Medulla oblongata (tissue), 1 donor: ENCODE results near the gene CP.
"Not testable (repeated sequence)": the region's sequence is repeated elsewhere in the genome, so short reads cannot be mapped to it uniquely, and the experiment has no call there.

Experiments used
- DNase-seq: peaks from one replicate; pipeline ENCODE4 v3.0.0-alpha.2; 2015; ENCODE audit errors: extremely low spot score

Gene CP

DNA sequence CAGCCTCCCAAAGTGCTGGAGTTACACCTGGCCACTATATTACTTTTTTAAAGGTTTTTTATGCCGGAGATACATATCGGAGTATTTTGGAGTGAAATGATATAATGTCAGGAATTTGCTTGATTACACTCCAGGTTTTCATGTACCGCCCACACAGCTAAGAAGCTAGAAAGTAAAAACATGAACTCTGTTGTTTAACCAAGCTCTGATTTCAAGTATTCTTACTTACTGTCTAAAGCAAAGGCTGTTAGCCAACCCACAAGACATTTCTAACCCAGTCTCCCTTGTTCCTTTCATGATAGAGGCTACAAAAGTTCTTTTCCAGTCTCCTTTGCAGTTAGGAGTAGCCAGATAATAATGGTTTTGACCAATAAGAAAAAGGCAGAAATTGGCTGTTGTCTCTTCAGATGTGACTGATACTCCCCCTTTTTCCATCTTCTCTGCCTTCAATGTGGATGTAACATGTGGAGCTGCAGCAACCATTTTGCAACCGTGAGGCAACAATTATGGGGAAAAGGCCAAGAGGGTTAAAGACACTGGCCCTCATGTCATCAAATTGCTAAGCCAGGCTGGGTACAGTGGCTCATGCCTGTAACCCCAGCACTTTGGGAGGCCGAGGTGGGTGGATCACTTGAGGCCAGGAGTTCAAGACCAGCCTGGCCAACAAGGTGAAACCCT lies 6.1 kb upstream of the CP start:
- no peak for DNase-seq

DNA sequence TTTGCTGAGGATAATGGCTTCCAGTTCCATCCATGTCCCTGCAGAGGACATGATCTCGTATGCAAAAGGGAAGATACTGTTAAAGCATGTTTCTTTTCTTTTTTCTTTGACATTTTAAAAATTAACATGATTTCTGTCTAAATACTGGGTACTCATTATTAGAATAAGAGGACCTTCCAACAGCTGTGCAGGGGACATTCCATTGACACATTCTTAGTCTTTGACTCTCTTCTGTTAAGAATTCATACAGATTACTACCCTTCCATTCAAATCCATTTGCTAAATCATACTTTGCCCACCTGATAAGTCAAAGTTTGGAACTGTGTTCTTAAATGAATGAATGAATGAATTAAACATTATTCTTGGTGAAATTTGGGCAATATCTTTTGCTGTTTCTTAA lies 5.1 kb upstream of the CP start:
- no peak for DNase-seq

DNA sequence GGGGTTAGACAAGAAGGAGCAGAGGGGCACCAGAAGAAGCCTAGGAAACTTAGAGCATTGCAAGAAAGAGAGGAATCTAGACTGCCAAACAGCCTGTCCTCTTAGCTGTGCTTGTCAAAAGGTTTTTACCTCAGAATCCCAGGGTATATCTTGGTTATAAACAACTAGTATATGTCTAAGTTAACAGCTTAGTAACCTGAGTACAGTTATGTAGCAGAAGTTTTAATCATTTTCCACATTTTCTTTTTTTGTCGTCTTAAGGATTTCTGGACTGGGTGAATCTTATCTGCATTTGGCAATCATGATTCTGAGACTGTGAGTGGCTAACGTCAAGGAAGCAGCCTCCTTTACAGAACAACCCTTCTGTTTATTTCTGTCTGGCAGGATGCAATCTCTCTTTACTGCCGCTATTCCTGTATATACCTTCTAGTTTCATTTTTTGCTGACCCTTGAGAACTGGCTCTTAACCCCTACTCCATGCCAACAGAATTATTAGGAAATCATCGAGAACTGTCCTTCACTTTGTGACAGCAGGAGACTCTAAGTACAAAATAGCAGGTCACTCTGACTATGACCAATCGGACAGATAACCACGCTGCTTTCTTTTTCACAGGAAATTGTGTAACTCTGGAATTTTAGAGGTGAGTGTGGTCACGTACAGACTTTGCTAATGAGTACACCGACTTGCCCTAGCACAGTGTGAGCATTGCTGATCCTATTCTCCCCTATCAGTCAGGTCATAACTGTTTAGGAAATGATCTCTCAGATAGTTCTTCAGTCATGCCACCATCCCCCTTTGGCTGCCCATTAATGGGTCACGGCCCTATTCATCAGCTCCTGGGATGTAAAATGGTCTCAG lies 3.3 kb upstream of the CP start:
- DNase-seq = peak; percentile 66

DNA sequence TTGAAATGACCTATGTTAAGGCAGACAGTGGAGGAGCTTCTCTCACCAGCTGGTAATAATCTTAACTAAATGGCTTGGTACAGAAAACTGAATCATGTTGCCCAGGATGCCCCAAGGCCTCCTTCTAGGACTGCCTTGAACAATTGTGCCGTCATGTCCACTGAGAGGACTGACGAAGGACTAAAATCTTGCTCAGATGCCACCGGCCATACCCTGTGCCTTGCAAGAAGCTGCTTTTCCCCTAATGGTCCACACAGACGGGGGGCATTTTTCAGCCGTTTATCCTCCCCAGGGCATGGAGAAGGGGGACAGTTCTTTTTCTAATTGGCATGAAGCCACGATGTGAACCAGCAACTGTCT lies 1.8 kb upstream of the CP start:
- no peak for DNase-seq

DNA sequence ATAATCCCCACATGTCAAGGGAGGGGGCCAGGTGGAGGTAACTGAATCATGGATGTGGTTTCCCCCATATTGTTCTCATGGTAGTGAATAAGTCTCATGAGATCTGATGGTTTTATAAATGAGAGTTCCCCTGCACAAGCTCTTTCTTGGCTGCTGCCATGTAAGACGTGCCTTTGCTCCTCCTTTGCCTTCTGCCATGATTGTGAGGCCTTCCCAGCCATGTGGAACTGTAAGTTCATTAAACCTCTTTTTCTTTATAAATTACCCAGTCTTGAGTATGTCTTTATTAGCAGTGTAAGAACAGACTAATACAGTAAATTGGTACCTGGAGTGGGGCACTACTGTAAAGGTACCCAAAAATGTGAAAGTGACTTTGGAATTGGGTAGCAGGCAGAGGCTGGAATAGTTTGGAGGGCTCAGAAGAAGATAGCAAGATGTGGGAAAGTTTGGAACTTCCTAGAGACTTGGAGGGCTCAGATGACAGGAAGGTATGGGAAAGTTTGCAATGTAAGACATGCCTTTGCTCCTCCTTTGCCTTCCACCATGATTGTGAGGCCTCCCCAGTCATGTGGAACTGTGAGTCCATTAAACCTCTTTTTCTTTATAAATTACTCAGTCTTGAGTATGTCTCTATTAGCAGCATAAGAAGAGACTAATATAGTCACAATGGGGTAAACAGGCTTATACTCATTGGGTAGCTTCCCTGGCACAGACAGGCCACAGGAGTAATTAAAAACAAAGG lies 2.1 kb downstream of the CP start:
- not testable (repeated sequence) for DNase-seq

DNA sequence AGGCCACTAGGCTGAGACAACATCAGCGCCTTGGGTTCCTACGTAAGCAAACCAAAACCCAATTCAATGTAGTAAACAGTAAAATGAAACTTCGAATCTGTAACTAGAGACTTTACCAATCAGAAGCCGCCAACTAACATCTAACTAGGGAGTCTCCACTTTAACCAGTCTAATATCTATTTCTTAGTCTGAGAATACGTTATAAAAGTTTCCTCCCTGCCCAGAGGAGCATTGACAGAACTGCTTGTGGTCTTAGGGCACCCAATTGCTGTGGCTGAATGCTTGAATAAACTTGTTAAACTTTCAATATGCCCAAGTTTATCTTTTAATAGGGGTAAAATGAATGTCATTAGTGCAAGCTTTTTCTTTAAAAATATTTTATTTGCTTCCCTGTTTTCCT lies 4.3 kb downstream of the CP start:
- no peak for DNase-seq

DNA sequence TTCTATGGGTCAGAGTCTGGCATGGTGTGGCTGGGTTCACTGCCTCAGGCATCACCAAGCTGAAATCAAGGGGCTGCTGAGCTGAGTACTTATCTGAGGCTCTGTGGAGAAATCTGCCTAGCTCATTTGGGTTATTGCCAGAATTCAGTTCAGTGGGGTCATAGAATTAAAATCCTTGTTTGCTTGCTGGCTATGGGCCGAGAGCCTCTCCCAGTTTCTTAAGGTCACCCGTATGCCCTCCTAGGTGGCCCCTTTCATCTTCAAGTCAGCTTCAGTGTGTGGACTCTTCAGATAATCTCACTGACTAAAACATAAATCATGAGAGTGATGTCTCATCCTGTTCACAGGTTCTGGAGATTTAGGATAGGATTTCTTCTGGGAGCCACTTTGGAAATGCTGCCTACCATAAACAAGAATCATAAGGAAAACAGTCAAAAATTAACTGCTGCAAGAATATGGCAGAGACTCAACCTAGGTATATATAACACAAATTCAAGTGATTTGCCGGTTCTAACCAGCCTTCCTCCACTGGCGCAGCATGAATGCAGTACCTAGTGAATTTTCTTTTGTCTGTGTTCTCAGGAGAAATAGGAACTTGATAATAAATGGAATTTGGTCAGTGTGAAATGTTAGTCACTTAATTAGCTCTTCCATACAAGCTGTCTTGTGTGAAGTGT lies 5.3 kb downstream of the CP start:
- no peak for DNase-seq

DNA sequence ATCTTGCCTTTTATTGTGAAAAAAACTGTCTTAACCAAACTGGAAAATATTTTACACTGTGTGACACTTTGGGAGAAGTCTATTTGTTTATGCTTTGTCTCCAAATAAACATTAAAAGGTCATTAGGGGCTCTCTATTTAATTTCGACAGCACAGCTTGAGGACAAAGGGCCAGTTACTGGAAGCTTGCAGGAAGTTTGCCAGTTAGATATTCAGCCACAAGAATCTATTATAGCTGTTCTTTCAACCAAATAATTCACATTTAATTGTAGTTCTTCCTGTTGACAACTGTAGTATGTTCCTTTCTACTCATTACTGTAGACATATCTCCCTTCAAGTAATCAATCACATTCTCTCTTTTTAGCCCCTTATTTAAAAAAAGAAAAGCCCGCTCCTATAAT lies 6.1 kb downstream of the CP start:
- no peak for DNase-seq

DNA sequence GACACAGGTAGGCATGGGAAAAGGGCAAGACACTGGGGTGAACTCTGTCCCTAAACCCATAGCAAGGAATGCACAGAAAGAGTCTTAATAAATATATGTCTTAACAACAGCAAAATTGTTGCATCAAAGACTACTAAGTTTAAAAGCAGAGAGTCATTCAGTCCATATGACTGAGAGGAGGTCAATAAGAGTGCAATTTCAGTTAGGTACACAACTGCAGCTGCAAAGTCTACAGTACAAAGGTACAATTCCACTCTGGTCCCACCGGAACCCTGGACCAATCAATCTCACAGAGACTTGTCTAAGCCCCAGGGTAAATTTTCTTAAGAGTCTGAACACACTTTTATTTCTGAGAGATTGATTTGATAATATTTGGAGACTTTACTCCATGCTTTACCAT lies 6.9 kb downstream of the CP start:
- no peak for DNase-seq

DNA sequence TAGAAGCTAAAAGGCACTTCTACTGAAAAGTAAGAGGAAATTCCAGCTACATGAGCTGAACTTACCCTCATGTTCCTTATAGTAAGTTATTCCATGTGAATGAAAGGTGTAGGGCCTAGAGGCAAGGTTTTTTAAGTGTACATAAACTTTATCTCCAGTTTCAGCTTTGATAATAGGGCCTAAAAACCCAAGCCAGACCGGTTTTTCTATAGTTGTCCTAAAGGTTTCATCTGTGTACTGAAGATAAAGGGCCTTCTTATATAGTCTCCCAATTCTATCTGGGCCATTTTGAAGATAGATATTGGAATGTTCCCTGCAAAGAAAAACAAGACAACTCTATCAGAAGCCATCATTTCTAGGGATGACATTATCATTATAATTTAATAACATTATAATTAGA lies 9.2 kb downstream of the CP start:
- DNase-seq = no peak

DNA sequence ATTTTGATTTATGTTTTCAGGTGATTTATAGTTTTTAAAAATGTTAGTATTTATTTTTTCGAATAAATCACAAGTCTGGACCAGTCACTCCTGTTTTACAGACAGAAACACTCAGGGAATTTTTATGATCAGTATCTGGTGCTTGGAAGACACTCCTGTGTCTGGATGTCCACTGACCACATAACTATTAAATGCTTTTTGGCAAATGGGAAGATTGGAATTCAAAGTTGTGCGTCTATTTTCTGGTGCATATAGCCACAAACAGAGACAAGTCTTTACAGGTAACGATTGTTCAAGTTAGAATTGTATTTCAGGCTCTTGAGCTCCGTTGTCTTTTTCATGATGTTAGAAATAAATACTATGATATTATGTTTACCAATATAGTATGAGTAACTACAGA lies 12.2 kb downstream of the CP start:
- DNase-seq = no peak

DNA sequence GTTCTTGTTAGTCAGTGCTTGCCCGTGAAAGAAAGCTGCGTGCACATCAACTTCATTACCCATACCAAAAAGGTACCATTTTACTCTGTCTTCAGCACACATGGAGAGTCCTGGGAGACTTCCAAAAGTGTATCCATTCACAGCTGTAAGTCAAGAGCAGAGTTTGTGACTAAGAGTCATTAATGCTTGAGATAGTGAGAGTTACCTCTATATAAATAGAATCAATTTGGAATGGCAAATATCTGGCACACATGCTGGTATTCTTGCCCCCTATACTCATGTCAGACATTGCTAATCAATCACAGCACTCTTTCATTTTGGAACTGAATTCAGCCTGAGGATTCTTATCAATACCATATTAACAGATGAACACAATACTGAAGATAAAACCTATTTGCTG lies 14.2 kb downstream of the CP start:
- no peak for DNase-seq

DNA sequence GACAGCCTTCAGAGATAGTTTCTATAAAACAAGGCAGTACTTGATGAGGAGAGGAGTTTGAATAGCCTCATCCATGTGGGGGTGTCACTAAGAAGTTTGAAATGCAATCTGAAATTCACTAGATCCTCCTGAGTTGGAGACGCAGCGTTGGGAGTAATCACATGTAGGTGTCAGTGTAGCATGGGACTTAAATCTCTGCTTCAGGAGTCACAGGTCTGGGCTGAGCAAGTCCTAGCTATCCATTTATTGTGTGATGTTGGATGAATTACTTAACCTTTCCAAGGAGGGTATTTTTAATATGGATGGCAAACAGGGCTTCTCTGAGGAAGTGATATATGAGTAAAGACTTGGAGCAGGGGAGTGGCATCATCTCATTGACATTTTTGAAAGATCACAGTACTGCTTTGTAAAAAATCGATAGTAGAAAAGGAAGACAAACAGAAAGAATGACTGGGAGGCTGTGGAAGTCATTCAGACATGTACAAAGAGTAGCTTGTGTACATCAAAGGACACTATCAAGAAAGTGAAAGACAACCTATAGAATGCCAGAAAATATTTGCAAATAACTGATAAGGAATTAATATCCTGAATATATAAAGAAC lies 17.1 kb downstream of the CP start:
- no peak for DNase-seq

DNA sequence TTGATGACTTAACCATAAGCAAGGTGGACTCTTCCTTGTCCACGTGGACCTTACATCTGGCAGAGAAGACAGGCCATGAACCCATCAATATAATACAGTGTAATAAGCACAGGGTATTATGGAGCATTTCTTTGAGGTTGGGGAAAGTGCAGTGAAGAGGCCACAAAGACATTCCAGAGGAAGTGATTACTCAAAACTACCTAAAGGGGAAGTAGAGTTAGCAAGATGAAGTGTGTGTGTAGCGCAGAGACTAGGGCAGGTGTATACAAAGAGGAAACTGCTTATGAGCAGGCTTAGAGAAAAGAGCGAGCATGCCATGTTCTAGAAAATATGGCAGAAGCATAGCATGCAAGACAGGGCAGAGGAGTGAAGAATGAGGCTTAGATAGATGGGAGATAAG lies 17.9 kb downstream of the CP start:
- no peak for DNase-seq

DNA sequence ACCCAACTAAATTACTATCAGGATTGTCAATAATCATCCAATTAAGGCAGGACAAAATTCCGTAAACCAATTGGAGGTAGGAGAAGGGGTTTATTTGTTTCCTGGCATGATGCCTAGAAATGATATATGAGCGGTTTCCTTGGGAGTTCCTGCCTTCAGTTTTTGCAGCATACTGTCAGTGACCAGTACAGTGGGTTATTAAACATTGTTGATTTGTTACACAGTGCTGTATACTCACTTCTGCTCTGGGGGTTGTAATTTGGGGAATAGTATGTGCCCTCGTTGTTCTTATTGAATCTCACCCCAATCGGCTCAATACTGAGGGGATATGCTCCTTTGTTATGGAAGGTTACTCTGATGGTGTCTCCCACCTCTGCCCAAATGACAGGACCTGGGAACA lies 22.2 kb downstream of the CP start:
- no peak for DNase-seq

DNA sequence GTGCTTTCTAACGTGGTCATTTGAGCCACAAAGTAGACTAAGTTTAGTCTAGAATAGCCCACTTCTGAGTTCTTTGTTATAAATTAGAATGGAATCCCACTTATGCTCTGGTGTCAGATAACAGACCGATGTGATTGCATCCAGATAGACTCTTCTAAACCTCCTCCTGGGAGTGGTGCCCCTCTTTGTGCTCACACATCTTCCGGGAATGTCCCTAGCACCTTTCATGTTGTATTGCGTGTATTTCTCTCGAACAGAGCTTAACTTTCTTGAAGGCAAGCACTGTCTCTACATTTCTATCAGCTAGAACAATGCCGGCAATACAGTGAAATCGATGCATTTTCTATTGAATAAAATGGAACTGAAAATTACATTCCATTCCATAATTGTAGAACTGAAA lies 23.0 kb downstream of the CP start:
- no peak for DNase-seq

DNA sequence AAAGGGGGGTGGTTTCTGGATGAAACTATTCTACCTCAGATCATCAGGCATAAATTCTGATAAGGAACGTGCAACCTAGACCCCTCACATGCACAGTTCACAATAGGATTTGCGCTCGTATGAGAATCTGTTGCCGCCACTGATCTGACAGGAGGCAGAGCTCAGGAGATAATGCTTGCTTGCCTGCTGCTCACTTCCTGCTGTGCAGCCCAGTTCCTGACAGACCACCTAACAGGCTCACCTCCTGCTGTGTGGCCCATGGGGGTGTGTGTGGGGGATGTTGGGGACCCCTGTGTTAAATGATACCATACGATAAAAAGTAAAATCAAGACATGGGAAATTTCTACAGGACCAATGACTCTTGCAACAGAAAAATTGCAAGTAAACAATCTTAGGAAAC lies 24.0 kb downstream of the CP start:
- DNase-seq = no peak

DNA sequence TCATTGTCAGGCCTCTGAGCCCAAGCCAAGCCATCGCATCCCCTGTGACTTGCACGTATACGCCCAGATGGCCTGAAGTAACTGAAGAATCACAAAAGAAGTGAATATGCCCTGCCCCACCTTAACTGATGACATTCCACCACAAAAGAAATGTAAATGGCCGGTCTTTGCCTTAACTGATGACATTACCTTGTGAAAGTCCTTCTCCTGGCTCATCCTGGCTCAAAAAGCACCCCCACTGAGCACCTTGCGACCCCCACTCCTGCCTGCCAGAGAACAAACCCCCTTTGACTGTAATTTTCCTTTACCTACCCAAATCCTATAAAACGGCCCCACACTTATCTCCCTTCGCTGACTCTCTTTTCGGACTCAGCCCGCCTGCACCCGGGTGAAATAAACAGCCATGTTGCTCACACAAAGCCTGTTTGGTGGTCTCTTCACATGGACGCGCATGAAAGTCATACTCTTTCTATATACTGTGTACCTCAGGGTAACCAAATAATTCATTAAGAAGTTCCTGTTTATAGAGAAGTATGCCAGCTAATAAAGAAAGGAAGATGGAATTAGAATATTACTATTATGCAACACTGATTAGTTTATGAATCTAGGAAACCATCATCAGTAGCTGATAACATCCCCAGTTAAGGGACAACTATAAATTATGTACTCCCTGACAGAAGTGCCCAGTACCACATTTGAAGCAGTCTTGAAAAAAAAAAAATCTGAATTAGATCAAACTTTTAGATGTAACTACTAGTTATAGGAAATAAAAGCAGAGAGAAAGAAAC lies 24.6 kb downstream of the CP start:
- DNase-seq = not testable (repeated sequence)

DNA sequence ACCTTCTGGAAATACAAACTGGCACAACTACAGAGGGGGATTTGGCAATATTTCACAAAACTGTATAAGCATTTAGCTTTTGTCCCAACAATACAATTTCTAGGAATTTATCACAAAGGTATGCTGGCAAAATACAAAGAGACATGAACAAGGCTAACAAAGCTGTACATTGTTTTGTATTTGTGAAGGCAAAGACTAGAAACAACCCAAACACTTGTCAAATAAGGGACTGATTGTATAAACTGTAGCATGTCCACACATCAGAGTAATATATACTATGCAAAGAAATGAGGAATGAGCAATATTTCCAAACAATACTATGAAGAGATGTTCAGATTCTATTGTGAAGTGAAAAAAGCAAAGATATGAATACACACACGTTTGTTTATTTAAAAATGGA lies 26.4 kb downstream of the CP start:
- no peak for DNase-seq

DNA sequence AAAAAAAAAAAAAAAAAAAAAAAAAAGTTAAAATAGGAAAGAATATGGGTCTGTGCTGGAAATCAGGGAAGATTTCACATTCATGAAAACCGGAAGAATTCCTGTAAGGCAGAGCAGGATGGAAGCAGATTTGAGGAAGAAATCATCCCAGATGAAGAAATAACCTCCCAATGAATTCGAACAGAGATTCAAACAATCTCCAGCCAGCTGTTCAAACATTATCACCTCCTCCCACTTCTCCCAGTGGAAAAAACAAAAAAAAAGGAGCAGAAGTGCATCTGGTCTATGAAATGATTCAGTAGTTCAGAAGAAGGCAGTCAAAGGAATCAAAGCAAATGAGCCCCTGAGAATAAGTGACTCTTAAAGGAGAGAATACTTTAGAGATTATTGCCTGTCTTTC lies 33.1 kb downstream of the CP start:
- no peak for DNase-seq

DNA sequence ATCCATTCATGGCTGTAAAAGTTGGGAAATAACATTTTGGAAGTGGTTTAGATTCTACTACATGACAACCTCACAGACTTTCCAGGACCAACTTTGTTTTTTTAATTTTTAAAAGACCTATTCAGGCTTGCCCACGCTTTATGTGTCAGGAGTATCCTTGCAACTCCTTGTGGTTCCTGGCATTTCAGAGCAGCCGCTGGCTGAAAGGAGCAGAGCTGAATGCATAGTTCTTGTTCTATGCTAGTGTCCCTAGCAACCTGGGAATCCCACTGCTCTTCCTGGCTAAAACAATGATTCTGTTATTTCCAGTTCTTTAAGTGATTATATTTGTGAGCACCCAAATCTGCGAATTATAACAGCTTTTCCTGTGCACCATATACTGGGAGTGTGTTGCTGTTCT lies 34.9 kb downstream of the CP start:
- DNase-seq = peak; percentile 65
